ENCODE data around the gene OTUD5.
A peak's percentile ranks its signal among the peaks of the same experiment; 100 is the strongest.

The OTUD5 gene

GRCh38 chrX:48948589-48948988 lies 8.8 kb downstream of the OTUD5 start:
- H3K4me3 ChIP-seq (ENCODE audit: low read depth, low read length, poor library complexity, severe bottlenecking): no peak overlapping the region
- H3K27me3 ChIP-seq (ENCODE audit: insufficient read depth, low read length): no peaks in the 10 kb centered on the region
- peaks cover 9% of the 10 kb centered on the region; the same call in 1 of the 2 replicates for H3K79me2 ChIP-seq (ENCODE audit: insufficient read depth, low read length)
- H3K4me1 ChIP-seq (ENCODE audit: insufficient read depth, low read length, severe bottlenecking): peaks cover 12% of the 10 kb centered on the region
- H3K4me2 ChIP-seq (ENCODE audit: low read length): no peak overlapping the region
- no peaks in the 10 kb centered on the region for H3K9me2 ChIP-seq (ENCODE audit: low read depth, low read length)
- no peak overlapping the region for H2AFZ ChIP-seq (ENCODE audit: low read length)
- H3K36me3 ChIP-seq (ENCODE audit: insufficient read depth, low read length): no peaks in the 10 kb centered on the region
- TF ChIP-seq CTCF (IDR thresholded peaks at IDR 0.05; ENCODE audit: low read length) (no peak), EZH2 (IDR thresholded peaks at IDR 0.05; ENCODE audit: borderline replicate concordance, low read length) (no peak)
- no peaks in the 10 kb centered on the region for H3K9me3 ChIP-seq (ENCODE audit: low read length)
- H3K9ac ChIP-seq (ENCODE audit: low read length): no peak overlapping the region
- H4K20me1 ChIP-seq (ENCODE audit: insufficient read depth, low read length): no peaks in the 10 kb centered on the region
- no peak overlapping the region for H3K27ac ChIP-seq (ENCODE audit: low read depth, low read length, poor library complexity, severe bottlenecking)
- H3F3A ChIP-seq (ENCODE audit: insufficient read depth, low read length): no peaks in the 10 kb centered on the region

DNA sequence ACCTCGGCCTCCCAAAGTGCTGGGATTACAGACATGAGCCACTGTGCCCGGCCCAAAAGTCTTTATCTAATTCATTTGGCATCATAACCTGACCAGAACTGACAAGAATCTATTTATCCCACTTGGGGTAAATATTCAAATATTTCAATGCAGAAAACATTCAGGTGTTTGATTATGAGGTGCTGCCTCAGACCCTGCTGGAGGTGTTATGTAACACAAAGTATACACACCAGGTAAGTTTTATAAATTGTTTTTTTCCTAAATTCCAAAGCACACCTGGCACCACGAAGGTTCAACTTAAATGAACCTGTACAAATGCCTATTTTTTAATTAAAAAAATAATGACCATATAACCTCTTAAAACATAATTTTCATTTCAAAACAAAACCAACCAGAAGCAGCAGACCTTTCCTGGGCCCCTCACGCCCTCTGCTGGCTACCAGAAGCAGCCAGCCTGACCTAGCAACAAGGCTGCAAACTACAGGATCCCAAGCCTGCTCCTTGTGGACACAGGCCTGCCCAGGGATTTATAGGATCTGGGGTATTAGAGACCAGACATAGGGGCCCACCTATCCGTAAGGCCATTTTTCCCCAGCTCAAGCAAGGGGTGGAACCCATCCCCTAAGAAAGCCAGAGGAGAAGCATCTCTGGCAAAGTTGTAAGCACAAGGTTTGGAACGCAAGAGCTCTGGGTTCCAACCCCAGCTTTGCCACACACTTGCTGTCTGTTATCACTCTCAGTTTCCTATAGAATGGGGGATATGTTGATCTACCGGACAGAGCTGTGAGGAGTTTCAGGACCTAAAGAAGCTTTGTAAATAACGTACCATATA lies 11.7 kb downstream of the OTUD5 start:
- no peaks in the 10 kb centered on the region for H4K20me1 ChIP-seq (ENCODE audit: insufficient read depth, low read length)
- H3K27ac ChIP-seq (ENCODE audit: low read depth, low read length, poor library complexity, severe bottlenecking): peak overlapping the region; percentile 17
- no peaks in the 10 kb centered on the region for H3K9me3 ChIP-seq (ENCODE audit: low read length)
- no peaks in the 10 kb centered on the region for H3K27me3 ChIP-seq (ENCODE audit: insufficient read depth, low read length)
- no peak overlapping the region for H3K4me2 ChIP-seq (ENCODE audit: low read length)
- H3F3A ChIP-seq (ENCODE audit: insufficient read depth, low read length): no peaks in the 10 kb centered on the region
- H3K79me2 ChIP-seq (ENCODE audit: insufficient read depth, low read length): no peaks in the 10 kb centered on the region
- no peak overlapping the region for H3K4me3 ChIP-seq (ENCODE audit: low read depth, low read length, poor library complexity, severe bottlenecking)
- TF ChIP-seq CTCF (IDR thresholded peaks at IDR 0.05; ENCODE audit: low read length): peak; percentile 72
- no peak for TF ChIP-seq EZH2 (IDR thresholded peaks at IDR 0.05; ENCODE audit: borderline replicate concordance, low read length)
- H3K4me1 ChIP-seq (ENCODE audit: insufficient read depth, low read length, severe bottlenecking): peaks cover 36% of the 10 kb centered on the region
- no peak overlapping the region for H3K9ac ChIP-seq (ENCODE audit: low read length)
- no peak overlapping the region for H2AFZ ChIP-seq (ENCODE audit: low read length)
- no peaks in the 10 kb centered on the region for H3K9me2 ChIP-seq (ENCODE audit: low read depth, low read length)
- no peaks in the 10 kb centered on the region for H3K36me3 ChIP-seq (ENCODE audit: insufficient read depth, low read length)

DNA sequence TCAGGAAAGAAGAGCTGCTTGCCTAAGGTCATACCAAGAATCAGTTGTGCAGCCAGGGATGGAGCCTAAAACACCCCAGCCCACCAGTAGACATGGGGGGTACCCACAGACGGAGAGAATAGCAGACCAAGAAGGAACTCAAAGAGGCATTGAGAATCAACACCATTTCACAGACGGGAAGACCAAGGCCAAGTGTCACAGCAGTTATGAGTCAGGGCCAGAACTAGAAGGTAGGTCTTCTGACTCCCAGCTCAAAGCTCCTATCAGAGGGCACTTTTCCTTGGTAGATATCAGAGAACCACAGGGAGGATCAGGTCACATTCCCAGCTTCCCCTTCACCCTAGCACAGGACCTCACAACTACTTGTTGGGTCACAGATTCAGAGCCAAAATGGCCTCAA lies 14.5 kb downstream of the OTUD5 start:
- Histone ChIP-seq H3K79me2 (ENCODE audit: insufficient read depth, low read length) (no peaks in the 10 kb centered on the region), H3K9me3 (ENCODE audit: low read length) (no peaks in the 10 kb centered on the region), H3K9me2 (ENCODE audit: low read depth, low read length) (no peaks in the 10 kb centered on the region), H3K27ac (ENCODE audit: low read depth, low read length, poor library complexity, severe bottlenecking) (peak overlapping the region; percentile 75), H3K4me3 (ENCODE audit: low read depth, low read length, poor library complexity, severe bottlenecking) (no peak overlapping the region), H3K27me3 (ENCODE audit: insufficient read depth, low read length) (no peaks in the 10 kb centered on the region), H2AFZ (ENCODE audit: low read length) (no peak overlapping the region), H3K4me1 (ENCODE audit: insufficient read depth, low read length, severe bottlenecking) (peaks cover 65% of the 10 kb centered on the region), H4K20me1 (ENCODE audit: insufficient read depth, low read length) (no peaks in the 10 kb centered on the region), H3K4me2 (ENCODE audit: low read length) (no peak overlapping the region), H3F3A (ENCODE audit: insufficient read depth, low read length) (no peaks in the 10 kb centered on the region), H3K9ac (ENCODE audit: low read length) (no peak overlapping the region), H3K36me3 (ENCODE audit: insufficient read depth, low read length) (no peaks in the 10 kb centered on the region)
- TF ChIP-seq EZH2 (IDR thresholded peaks at IDR 0.05; ENCODE audit: borderline replicate concordance, low read length) (no peak), CTCF (IDR thresholded peaks at IDR 0.05; ENCODE audit: low read length) (no peak)
